ENCODE results near the gene RFLNA.
"Not testable (repeated sequence)": the region's sequence is repeated elsewhere in the genome, so short reads cannot be mapped to it uniquely, and the experiment has no call there.

RFLNA gene

DNA sequence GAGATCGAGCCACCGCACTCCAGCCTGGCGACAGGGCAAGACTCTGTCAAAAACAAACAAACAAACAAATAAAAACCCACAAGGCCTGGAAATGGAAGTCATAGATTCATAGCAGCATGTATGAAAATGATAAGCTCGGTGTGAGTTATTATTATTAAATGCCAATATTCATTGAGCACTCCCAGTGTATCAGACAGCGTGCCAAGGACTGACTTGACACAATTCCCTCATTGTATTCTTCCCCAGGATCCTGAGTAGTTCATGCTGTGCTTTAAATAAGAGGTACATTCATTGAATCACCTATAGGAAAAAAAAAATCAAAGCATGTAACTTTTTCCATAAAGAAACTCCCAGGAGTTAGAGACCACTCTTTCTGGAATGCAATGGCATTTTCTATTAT lies 12.6 kb upstream of the RFLNA start:
- no peak for DNase-seq (ENCODE audit: low spot score)

GRCh38 chr12:124283326-124283725 lies 11.6 kb upstream of the RFLNA start:
- DNase-seq (ENCODE audit: low spot score), result no peak

GRCh38 chr12:124284368-124284767 lies 10.5 kb upstream of the RFLNA start:
- DNase-seq (ENCODE audit: low spot score), result no peak

DNA sequence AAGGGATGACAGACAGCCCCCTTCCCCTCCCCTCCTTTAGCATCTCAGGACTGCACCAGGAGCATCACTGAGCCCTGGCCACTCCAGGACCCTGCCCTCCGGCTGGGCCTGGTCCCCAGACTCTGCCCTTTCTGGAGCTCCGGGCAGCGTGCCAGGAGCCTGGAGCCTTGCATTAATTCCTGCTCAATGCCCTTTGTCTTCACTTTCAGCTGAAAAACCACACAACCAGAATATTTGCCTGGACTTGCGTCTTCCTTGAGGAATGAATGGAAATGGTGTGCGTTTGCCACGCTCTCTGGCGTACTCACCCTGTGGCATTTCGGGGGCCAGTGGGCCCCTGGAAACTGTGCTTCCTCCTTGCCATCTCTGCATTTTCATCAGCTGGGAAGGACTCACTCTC lies 8.5 kb upstream of the RFLNA start:
- DNase-seq (ENCODE audit: low spot score), result no peak

DNA sequence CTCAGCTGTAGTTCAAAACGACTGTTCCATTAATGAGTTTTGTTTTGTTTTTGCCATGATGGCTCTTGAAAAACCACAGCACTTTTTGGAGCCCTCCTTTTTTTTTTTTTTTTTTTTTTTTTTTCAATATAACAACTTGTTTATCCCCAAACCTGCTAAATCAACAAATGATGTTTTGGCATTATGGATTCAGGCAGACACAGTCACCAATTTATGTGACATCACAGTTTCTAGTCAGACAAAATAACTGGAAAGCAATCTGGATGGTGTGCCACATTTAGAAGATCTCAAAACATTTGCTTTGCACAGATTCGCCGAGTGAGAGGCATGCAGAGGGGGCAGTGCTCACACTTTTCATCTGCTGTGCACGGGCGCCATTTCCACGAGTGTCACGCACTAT lies 7.9 kb upstream of the RFLNA start:
- no peak for DNase-seq (ENCODE audit: low spot score)

DNA sequence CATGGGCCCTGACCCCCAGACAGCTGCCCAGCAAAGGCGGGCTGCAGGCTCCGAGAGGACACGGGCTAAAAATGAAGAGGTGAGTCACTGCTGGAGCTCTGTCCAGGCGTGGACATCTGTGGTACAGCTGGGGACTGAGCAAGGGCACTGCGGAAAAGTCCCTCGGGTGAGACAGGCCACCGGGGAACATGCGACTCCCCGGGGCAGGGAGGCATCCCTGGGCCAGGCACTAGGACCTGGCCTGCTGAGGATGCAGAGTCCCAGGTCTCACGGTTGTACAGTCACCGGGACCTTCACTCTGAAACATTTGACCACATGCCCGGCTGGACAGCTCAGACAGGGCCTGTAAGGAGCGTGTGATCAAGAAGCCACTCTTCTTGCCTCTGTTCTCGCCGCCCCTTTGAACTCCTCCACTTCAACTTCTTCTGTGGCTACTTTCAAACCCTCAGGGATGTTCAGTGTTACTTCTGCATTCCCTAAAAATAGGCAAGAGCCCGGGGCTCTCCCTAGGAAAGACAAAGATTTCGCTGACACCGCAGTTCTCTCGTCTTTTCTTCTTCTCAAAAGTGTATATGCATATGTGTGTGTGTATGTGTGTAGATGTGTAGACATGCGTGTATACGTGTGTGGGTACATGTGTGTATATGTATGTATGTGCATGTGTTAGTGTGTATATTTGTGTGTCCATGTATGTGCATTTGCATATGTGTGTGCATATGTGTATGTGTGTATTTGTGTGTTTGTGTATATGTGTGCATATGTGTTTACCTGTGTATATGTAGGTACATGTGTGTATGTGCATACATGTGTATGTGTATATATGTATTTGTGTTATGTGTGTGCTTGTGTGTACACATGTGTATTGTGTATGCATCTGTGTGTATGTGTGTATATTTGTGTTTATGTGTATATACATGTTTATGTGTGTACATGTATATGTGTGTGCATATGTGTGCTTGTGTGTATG lies 5.0 kb upstream of the RFLNA start:
- no peak for DNase-seq (ENCODE audit: low spot score)

DNA sequence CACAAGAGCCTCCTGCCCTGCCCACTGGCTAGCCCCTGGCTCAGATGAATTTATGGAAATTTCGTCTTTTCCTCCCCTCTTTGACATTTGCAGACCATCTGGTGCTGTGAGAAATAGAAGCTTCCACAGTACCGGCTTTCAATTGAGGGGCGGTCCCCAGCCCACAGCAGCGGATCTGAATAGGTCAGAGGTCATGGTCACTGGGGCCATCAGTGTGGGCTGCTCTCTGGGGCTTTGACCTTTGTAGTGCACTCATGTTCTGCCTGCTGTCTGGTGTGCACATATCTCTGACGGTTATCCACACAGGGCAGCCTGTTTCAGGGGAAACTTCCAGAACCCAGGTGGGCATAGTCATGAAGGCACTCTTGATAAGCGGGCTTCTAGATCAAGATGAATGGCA lies 2.5 kb upstream of the RFLNA start:
- no peak for DNase-seq (ENCODE audit: low spot score)

DNA sequence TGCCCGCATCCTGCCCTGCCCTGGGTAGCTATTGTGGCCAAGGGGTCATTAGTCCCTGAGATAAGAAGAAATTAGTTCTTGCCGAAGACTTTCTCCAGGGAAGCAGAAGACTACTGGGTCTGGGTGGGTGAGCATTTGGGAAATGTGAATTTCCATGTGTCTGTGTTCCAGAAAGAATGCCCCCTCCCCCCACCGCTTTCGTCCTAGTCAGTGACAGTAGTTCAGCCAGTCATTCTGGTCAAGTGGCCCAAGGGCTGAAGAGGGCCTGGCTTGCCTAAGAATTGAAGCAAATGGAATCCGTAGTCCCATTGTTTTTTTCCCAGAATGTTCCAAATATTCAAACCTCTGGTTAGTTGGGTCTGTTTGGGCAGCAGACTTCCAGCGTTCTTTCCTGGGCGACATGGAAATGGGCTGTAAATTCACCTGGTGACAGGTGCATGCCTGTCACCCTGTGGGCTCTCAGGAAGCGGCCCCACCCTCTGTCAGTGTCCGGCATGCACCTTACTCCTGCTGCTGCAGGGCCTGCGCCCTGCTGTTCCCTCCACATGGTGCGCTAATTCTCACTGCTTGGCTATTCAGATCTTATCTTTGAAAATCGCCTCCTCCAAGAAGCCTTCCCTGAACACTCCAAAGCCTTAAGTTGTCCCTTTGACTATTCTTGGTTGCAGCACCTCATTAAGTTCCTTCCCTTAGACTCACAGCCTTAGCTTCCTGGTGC lies 1.4 kb upstream of the RFLNA start:
- no peak for DNase-seq (ENCODE audit: low spot score)

DNA sequence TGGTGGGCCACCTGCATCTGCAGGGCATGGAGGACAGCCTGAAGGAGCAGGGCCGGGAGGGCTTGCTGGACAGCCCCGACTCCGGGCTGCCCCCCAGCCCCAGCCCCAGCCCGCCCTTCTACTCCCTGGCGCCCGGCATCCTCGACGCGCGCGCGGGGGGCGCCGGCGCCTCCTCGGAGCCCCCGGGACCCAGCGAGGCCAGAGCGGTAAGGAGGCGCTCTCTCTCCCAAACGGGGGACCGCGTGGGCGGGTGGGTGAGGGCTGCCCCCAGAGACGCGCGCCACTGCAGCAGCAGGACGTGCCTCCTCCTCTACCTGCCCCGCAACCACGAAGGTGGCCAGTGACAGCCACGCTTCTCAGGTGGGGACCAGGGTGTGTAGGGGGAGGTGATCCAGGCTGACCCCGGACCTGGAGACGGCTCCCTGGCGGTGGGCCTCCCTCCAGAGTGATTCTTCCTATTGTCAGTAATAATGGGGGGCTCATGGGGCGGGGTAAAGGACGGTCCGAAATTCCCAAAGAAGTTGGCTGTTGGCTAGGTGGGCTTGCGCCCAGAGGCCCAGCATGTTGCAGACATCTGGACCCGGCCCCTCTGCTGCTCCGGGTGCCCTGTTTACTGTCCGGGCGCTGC lies 652 bp downstream of the RFLNA start:
- no peak for DNase-seq (ENCODE audit: low spot score)

GRCh38 chr12:124296295-124296915 lies 1.5 kb downstream of the RFLNA start:
- no peak for DNase-seq (ENCODE audit: low spot score)

DNA sequence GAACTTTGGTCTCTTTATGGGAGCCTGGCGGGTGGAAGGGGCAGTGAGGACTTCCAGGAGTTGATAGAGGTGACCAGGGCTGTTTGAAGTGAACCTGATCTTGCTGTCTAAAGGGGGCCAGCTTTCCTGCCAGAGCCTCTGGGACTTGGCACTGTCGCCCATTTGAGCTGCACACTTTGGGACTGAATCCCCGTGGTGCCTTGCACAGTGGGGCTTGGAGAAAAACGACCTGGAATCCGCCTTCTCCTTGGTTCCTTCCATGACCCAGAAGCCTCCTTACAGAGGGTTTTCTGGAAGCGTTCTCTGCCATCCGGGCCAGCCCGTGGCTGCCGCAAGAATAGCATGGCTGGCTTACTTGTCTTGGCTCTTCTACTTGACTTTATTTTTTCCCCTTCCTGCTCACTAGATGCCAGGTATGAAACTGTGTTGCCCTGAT lies 2.0 kb downstream of the RFLNA start:
- DNase-seq (ENCODE audit: low spot score), result no peak

GRCh38 chr12:124297389-124297788 lies 2.5 kb downstream of the RFLNA start:
- DNase-seq (ENCODE audit: low spot score), result no peak

DNA sequence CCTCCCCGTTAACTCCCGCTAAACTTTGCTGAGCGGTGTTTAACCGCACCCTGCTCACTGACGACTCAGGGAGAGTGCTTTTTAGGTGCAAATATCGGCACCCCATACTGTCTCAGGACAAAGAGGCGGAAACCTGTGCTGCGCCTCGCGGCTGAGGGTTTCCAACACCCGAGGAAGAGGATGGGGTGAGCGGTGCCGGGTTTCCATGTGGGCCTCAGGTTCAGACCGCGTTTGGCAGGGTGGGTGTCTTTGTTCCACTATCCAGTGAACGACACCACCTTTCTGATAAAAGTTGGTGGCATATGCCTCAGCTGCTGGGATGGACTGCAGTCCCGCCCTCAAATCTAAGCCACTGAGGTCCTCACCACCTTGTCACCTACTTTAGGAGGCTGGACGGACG lies 3.0 kb downstream of the RFLNA start:
- DNase-seq (ENCODE audit: low spot score), result no peak

GRCh38 chr12:124298685-124299410 lies 4.0 kb downstream of the RFLNA start:
- DNase-seq (ENCODE audit: low spot score), result no peak

DNA sequence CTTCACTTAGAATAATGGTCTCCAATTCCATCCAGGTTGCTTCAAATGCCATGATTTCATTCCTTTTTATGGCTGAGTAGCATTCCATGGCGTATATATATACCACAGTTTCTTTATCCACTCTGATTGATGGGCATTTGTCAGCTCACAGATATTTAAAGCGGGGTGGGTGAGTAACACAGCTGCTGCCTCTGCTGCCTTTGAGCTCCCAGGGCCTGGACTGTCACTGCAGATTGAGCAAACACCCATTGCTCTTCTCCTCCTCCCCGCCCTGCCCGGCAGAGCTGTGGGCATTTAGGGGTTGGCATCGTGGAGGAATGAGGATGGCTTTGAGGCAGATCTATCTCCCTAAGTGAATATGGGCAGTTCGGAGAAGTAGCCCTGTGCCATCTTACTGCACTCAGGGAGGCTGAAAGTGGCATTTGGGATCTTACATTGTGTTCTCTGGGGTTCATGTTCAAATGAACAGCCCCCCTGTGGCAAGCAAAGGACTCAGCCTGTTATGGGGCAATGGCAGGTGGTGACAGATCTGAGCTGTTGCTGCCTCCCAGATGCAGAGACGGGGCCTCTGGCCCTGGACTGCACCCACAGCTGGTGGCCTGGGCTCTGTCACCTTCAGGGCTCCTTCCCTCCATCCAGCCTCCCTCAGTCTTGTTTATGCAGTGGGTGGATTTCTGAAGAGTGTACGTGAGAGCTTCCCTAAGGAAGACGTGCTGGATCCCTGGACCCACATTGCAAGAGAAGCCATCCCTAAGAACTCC lies 4.9 kb downstream of the RFLNA start:
- no peak for DNase-seq (ENCODE audit: low spot score)

GRCh38 chr12:124300657-124301056 lies 5.8 kb downstream of the RFLNA start:
- DNase-seq (ENCODE audit: low spot score), result not testable (repeated sequence)

DNA sequence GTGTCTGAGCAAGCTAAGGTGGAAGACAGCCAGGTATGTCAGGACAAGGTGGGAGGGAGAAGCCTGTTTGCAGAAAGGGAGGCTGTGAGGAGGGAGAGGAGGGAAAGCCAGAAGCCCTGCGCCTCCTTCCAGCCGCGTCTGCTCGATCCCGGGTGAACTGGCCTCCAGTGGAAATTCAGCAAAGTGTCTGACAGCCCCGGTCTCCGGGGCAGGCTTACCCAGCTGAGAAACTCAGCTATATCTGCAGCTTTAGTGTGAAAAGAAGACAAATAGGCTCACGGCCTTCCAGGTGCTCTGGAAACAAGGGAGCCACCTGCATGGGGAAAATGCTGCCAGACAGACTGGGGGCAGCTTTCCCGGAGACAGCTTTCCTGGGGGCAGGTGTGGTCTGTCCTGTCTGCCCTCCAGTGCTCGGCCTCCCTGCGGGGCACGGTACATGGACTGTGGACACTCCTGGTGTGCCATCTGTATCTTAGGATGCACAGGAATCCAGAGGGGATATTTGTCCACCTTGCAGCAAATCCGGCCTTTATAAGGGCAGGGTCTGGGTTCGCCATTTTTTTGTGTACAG lies 6.3 kb downstream of the RFLNA start:
- no peak for DNase-seq (ENCODE audit: low spot score)

- DNase-seq (ENCODE audit: low spot score), result no peak
Observed at GRCh38 chr12:124302241-124302806, 7.4 kb downstream of the RFLNA start.

GRCh38 chr12:124302807-124303578 lies 8.1 kb downstream of the RFLNA start:
- DNase-seq (ENCODE audit: low spot score), result no peak
